GM12891 (cell line): Measurements from ENCODE around the gene ADI1.

Experiments used
- PAX5 ChIP-seq: IDR thresholded peaks from 2 replicates; pipeline ENCODE4 v1.6.1; 2011; ENCODE audit warnings: low read length, moderate library complexity, mild to moderate bottlenecking; ENCODE audit not compliant: insufficient read depth, severe bottlenecking
- POLR2A ChIP-seq: IDR thresholded peaks from 2 replicates; pipeline ENCODE4 v1.6.1; 2011; ENCODE audit warnings: low read depth, low read length, control low read depth
- POLR2AphosphoS5 ChIP-seq: IDR thresholded peaks from 2 replicates; pipeline ENCODE4 v1.6.1; 2011; ENCODE audit warnings: low read depth, low read length, control low read depth
- POU2F2 ChIP-seq: IDR thresholded peaks from 2 replicates; pipeline ENCODE4 v1.6.1; 2011; ENCODE audit warnings: low read depth, mild to moderate bottlenecking, control low read depth, low read length, moderate library complexity
- SPI1 ChIP-seq: IDR thresholded peaks from 2 replicates; pipeline ENCODE4 v1.6.1; 2011; ENCODE audit warnings: low read depth, low read length, control low read depth
- TAF1 ChIP-seq: IDR thresholded peaks from 2 replicates; pipeline ENCODE4 v1.6.1; 2011; ENCODE audit warnings: low read depth, low read length, control low read depth

DNA sequence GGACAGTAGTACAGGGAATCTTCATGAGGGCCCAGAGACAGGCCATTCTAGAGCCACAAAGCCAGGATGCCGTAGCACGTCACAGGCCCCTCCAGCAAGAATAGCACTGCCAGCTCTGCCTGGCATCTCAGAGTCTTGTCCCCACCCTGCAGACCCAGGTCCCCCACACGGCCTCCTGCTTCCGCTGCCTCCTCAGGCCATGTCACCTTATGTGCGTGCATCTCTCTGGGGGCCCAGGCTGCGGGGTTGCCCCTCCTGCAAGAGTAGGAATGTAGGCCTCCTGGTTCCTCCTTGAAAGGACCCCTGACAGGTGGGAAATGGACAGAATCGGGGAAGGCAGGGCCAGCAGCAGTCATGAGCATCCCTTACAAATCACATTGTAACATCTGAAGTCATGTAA lies 49.8 kb downstream of the ADI1 start:
- no peak for TF ChIP-seq POLR2AphosphoS5
- TF ChIP-seq POLR2A = no peak
- no peak for TF ChIP-seq POU2F2
- no peak for TF ChIP-seq TAF1
- TF ChIP-seq PAX5 = no peak
- no peak for TF ChIP-seq SPI1
